H1 (cell line): ENCODE results near the gene ZBTB4. TPM values are rescaled to one million over a fixed set of nuclear protein-coding genes. Genes with fewer than 3 reads are reported as not detected.

Experiments
- ASH2L ChIP-seq: fragments of 200-600, 300-600 bp; sonication (generic); IDR thresholded peaks from one replicate; pipeline ENCODE4 v1.7.1; 2017; ENCODE audit warnings: low read length
- CBX5 ChIP-seq: fragments of 300-800, 300-1000 bp; sonication (generic); IDR thresholded peaks from 2 replicates; pipeline ENCODE4 v1.7.1; 2016; ENCODE audit warnings: antibody characterized with exemption, low read length, low read depth
- CBX8 ChIP-seq: fragments of 300-800, 300-1000 bp; sonication (generic); IDR thresholded peaks from 2 replicates; pipeline ENCODE4 v1.7.1; 2016; ENCODE audit warnings: low read depth, low read length, borderline replicate concordance
- CREB1 ChIP-seq: IDR thresholded peaks from 2 replicates; pipeline ENCODE4 v1.6.1; 2012; ENCODE audit warnings: inconsistent platforms
- EGR1 ChIP-seq: IDR thresholded peaks from 2 replicates; pipeline ENCODE4 v1.6.1; 2011; ENCODE audit warnings: low read depth, low read length, borderline replicate concordance
- GABPA ChIP-seq: IDR thresholded peaks from 2 replicates; pipeline ENCODE4 v1.6.1; 2011; ENCODE audit warnings: mild to moderate bottlenecking, low read length, moderate library complexity, borderline replicate concordance; ENCODE audit not compliant: insufficient read depth
- SRF ChIP-seq: IDR thresholded peaks from 2 replicates; pipeline ENCODE4 v1.6.1; 2011; ENCODE audit warnings: mild to moderate bottlenecking, low read depth, low read length, moderate library complexity
- polyA plus RNA-seq, 7 experiments: library from polyadenylated mRNA; depleted of rRNA in 3 of 7; stranded (reverse) in 5 of 7; unstranded in 2 of 7; fragments of >200 nt in 5 of 7; fragments of 200-250 nt in 2 of 7; gene quantifications; 1 replicate in 5 of 7; 2 replicates in 1 of 7; 4 replicates in 1 of 7; pipeline versions ENCODE4 v1.2.1 to v1.2.3, GENCODE V29; 2011 to 2013; ENCODE audit warnings: missing spikeins in 2 of 7, mixed read lengths in 2 of 7
- total RNA-seq: library from RNA; stranded (reverse); fragmentation: NEBNext Ultra II Directional; extraction: Animal tissue kit (Norgen Biotek cat#: 25700); gene quantifications from 2 replicates; pipeline ENCODE4 v1.2.1, GENCODE V29; 2021
- TF ChIP-seq, protein P1 (sequence below): fragments of 300-600 bp; sonication (generic); IDR thresholded peaks from 2 replicates; pipeline ENCODE4 v1.7.1; 2012; ENCODE audit warnings: low read length, moderate library complexity, mild to moderate bottlenecking, inconsistent platforms; ENCODE audit not compliant: insufficient replicate concordance
- TF ChIP-seq, protein P2 (sequence below): IDR thresholded peaks from 2 replicates; pipeline ENCODE4 v1.6.1; 2012; ENCODE audit warnings: inconsistent platforms

The ZBTB4 gene
- total and polyA plus RNA-seq, 2 of the 8 experiments (the other 6 are each of a cell fraction or from before 2014, with no cell fraction given) = 5.9 to 10.1 TPM

GRCh38 chr17:7478276-7479212, 887 bp downstream of the ZBTB4 start (continued):
- TF ChIP-seq, protein P1, sequence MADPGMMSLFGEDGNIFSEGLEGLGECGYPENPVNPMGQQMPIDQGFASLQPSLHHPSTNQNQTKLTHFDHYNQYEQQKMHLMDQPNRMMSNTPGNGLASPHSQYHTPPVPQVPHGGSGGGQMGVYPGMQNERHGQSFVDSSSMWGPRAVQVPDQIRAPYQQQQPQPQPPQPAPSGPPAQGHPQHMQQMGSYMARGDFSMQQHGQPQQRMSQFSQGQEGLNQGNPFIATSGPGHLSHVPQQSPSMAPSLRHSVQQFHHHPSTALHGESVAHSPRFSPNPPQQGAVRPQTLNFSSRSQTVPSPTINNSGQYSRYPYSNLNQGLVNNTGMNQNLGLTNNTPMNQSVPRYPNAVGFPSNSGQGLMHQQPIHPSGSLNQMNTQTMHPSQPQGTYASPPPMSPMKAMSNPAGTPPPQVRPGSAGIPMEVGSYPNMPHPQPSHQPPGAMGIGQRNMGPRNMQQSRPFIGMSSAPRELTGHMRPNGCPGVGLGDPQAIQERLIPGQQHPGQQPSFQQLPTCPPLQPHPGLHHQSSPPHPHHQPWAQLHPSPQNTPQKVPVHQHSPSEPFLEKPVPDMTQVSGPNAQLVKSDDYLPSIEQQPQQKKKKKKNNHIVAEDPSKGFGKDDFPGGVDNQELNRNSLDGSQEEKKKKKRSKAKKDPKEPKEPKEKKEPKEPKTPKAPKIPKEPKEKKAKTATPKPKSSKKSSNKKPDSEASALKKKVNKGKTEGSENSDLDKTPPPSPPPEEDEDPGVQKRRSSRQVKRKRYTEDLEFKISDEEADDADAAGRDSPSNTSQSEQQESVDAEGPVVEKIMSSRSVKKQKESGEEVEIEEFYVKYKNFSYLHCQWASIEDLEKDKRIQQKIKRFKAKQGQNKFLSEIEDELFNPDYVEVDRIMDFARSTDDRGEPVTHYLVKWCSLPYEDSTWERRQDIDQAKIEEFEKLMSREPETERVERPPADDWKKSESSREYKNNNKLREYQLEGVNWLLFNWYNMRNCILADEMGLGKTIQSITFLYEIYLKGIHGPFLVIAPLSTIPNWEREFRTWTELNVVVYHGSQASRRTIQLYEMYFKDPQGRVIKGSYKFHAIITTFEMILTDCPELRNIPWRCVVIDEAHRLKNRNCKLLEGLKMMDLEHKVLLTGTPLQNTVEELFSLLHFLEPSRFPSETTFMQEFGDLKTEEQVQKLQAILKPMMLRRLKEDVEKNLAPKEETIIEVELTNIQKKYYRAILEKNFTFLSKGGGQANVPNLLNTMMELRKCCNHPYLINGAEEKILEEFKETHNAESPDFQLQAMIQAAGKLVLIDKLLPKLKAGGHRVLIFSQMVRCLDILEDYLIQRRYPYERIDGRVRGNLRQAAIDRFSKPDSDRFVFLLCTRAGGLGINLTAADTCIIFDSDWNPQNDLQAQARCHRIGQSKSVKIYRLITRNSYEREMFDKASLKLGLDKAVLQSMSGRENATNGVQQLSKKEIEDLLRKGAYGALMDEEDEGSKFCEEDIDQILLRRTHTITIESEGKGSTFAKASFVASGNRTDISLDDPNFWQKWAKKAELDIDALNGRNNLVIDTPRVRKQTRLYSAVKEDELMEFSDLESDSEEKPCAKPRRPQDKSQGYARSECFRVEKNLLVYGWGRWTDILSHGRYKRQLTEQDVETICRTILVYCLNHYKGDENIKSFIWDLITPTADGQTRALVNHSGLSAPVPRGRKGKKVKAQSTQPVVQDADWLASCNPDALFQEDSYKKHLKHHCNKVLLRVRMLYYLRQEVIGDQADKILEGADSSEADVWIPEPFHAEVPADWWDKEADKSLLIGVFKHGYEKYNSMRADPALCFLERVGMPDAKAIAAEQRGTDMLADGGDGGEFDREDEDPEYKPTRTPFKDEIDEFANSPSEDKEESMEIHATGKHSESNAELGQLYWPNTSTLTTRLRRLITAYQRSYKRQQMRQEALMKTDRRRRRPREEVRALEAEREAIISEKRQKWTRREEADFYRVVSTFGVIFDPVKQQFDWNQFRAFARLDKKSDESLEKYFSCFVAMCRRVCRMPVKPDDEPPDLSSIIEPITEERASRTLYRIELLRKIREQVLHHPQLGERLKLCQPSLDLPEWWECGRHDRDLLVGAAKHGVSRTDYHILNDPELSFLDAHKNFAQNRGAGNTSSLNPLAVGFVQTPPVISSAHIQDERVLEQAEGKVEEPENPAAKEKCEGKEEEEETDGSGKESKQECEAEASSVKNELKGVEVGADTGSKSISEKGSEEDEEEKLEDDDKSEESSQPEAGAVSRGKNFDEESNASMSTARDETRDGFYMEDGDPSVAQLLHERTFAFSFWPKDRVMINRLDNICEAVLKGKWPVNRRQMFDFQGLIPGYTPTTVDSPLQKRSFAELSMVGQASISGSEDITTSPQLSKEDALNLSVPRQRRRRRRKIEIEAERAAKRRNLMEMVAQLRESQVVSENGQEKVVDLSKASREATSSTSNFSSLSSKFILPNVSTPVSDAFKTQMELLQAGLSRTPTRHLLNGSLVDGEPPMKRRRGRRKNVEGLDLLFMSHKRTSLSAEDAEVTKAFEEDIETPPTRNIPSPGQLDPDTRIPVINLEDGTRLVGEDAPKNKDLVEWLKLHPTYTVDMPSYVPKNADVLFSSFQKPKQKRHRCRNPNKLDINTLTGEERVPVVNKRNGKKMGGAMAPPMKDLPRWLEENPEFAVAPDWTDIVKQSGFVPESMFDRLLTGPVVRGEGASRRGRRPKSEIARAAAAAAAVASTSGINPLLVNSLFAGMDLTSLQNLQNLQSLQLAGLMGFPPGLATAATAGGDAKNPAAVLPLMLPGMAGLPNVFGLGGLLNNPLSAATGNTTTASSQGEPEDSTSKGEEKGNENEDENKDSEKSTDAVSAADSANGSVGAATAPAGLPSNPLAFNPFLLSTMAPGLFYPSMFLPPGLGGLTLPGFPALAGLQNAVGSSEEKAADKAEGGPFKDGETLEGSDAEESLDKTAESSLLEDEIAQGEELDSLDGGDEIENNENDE = no peak
- TF ChIP-seq ASH2L (peak; percentile 47), CREB1 (peak; percentile 46; the same call in 1 of the 2 replicates), GABPA (no peak), CBX8 (no peak), CBX5 (no peak), SRF (no peak), EGR1 (no peak)
- TF ChIP-seq, protein P2, sequence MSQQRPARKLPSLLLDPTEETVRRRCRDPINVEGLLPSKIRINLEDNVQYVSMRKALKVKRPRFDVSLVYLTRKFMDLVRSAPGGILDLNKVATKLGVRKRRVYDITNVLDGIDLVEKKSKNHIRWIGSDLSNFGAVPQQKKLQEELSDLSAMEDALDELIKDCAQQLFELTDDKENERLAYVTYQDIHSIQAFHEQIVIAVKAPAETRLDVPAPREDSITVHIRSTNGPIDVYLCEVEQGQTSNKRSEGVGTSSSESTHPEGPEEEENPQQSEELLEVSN = no peak
